Activated T-cell treated with anti-CD3 and anti-CD28 coated beads for 1 hour (primary cell): ENCODE data around the gene ATP8A2.

Source experiments
- DNase-seq: peaks from one replicate; pipeline ENCODE4 v3.0.0-alpha.2; 2020; ENCODE audit warnings: low read depth

Gene ATP8A2

DNA sequence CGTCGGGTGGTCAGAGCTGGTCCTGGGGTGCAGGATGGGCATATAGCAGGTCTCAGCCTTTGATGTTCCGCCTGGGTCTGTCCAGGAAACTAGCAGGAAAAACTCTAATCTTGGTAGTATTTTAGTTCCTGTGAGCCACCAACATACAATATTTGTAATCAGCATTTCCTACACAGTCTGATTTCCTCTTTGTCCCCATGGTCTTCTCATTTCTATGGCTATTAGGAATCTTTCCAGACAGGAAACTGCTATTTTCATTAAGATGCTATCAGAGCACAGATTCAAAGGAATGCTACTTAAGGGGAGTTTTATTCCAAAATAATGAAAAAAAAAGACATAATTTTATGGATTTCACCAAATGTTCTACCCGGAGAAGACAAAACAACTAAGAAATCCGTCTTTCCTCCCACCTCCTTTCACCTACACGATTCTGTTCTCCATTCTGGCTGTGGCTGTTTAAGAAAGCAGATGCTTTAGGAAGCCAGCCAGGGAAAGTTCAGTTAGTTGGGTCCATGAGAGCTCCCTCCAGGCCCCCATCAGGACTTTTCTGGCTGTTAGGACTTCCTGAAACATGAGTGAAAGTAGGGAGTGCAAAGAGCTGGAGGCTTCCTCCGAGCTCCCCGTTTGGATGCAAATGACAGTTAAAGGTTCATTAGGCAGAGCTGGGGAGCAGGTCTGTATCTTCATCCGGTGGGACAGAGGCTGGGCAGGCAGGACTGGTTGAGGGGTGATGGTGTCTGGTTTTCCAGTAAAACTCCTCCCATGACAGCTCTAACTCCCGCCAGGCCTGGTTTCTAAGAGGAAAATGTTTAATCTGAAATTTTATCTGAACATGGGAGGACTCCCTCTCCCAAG is 643.7 kb downstream of the ATP8A2 start:
- DNase-seq, result no peak

- DNase-seq, result no peak
Measured at GRCh38 chr13:26016189-26016588, 644.4 kb downstream of the ATP8A2 start.

DNA sequence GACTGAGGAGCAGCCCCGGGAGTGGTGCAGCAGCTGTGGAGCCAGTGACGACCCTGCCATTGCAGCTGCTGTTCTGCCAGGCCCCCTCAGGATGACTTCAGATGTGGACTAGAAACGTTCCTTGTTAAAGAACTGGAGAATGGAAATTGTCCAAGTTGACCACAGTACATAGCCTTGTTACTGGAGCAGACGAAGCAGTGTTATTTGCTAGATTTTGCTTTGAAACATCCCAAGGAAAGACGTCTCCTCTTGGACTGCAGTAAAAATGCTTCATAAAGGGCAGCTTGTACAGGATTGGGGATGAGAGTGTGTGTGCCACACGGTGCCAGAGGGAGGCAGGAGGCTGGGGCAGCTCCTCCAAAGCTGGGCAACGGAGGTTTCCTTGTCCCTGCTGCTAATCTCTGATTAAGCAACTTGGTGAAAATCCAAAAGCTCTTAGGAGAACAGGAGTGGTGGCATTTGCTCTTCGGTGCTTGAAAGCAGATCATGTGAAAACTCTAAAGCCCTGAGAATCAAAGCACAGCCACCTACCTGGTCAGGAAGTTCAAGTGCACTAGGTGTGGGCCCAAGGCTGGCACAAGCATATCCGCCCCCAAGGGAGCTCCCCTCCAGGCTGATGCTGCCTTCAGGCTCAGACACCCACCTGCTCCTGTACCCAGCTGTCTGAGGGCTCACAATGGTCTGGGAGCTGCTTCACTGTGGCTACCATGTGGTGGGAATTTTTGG is 645.6 kb downstream of the ATP8A2 start:
- DNase-seq, result no peak

DNA sequence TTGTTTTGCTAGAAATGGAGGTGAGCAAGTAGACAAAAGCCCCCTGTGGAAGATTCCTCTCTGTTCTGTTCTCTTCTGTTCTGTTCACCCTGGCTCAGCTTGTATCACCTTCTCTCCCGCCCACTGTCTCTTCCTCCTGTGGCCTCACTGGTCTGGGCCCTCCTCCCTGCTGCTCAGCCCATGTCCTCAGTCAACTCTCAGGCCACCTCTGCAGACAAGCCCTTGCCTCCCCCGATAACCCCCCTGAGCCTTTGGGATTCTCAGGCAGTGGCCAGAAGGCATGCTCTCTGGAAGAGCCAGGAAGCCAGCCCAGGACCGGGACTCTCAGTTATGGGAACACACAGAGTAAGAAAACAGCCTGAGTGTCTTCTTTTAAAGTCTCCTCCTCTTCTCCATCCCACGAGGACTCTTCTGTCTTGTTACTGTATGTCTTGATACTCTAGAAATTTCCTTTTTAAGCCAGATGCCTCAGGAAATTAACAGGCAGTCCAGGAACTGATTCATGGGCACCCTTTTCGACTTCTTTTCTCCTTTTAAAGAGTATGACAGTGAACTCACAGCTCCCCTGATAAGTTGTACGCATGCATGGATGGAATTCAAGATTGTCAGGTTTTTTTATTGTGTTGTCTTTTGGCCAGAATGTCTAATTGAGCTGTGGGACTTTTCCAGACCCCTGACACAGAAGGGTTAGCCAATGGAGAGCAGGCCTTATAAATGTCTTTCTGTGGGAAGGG is 646.3 kb downstream of the ATP8A2 start:
- DNase-seq, result no peak

GRCh38 chr13:26019251-26019650 is 647.5 kb downstream of the ATP8A2 start:
- DNase-seq, result no peak

GRCh38 chr13:26019881-26020870 is 648.4 kb downstream of the ATP8A2 start:
- DNase-seq, result no peak

- no peak for DNase-seq
Measured at GRCh38 chr13:26020891-26021290, 649.1 kb downstream of the ATP8A2 start.

- no peak for DNase-seq
Measured at GRCh38 chr13:26021516-26021915, 649.7 kb downstream of the ATP8A2 start.

- DNase-seq, result no peak
Measured at GRCh38 chr13:26021956-26022355, 650.2 kb downstream of the ATP8A2 start.

DNA sequence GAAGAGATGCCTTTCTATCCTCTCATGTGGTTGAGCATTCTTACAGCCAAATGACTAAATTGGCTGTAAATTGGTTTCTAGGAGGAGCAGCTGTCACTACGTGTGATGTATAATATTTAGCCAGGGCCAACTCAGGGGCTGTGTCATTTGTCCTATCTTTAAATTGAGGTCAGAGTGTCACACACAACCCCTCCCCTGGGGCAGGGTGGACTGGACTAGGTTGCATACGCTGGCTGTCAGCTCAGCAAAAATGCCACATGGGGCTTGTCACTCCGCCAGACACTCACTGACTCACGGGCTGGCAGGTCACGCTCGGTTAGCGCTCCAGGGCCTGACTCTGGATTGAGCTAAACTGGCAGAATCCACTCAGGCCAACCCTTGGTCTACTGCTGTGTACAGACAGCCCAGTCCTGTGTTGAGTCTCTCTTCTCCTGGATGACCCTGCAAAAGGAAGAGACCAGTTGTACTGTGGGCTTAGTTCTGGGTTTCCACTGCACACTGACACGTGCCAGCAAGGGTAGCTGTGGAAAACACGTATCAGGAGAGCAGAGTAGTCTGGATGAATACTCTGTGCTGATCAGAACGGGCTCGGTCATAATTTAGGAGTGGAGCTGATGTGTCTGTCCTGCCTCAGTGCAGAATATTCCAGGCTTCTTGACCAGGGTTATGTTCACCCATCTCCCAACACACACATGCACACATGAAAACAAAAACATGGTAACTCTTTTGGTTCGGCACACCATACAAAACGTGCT is 650.9 kb downstream of the ATP8A2 start:
- DNase-seq, result no peak

- no peak for DNase-seq
Measured at GRCh38 chr13:26024558-26024957, 652.8 kb downstream of the ATP8A2 start.

GRCh38 chr13:26025196-26025595 is 653.4 kb downstream of the ATP8A2 start:
- DNase-seq, result no peak

- DNase-seq, result no peak
Measured at GRCh38 chr13:26025771-26026170, 654.0 kb downstream of the ATP8A2 start.

DNA sequence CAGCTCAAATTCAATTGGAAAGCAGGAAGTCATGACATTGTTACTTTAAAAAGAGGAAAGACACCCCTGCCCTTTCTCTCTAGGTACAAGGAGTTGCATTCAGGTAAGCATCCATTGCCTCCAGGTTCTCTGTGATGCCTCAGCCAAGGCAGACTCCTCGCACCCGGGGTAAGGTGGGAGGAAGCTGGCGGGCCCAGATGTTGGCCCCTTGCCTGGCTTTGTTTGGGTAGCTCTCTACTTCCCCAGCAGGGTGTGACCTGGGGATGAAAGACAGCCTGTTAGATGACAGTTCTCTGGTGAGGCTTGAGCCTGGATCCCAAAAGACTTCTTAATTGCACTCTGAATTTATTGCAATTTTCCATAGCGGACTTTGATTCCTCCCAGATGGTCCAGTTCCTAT is 654.4 kb downstream of the ATP8A2 start:
- DNase-seq, result no peak

- no peak for DNase-seq
Measured at GRCh38 chr13:26029581-26030136, 657.9 kb downstream of the ATP8A2 start.

- DNase-seq, result no peak
Measured at GRCh38 chr13:26030331-26030730, 658.6 kb downstream of the ATP8A2 start.

GRCh38 chr13:26034018-26034417 is 662.2 kb downstream of the ATP8A2 start:
- DNase-seq, result no peak

GRCh38 chr13:26036383-26036782 is 664.6 kb downstream of the ATP8A2 start:
- no peak for DNase-seq

- no peak for DNase-seq
Measured at GRCh38 chr13:26037302-26037701, 665.5 kb downstream of the ATP8A2 start.

- no peak for DNase-seq
Measured at GRCh38 chr13:26038931-26039475, 667.2 kb downstream of the ATP8A2 start.
